NCI-H2029 (cell line): Measurements from ENCODE around the gene PIGR.

Experiments used
- DNase-seq: peaks from one replicate; lab custom pipeline; 2025; lab: John Stamatoyannopoulos, UW

The PIGR gene

GRCh38 chr1:206960676-206961386 lies 14.6 kb upstream of the PIGR start:
- no peak for DNase-seq

- DNase-seq, result no peak
These were observed 11.9 kb upstream of the PIGR start for GRCh38 chr1:206958144-206958543.

- DNase-seq, result no peak
These were observed 11.4 kb upstream of the PIGR start for GRCh38 chr1:206957639-206958038.

- DNase-seq, result no peak
These were observed 9.5 kb upstream of the PIGR start for GRCh38 chr1:206955476-206956451.

- DNase-seq, result no peak
These were observed 8.4 kb upstream of the PIGR start for GRCh38 chr1:206954459-206955342.

- no peak for DNase-seq
These were observed 7.4 kb upstream of the PIGR start for GRCh38 chr1:206953626-206954025.

GRCh38 chr1:206953126-206953525 lies 6.9 kb upstream of the PIGR start:
- DNase-seq, result no peak

GRCh38 chr1:206952171-206952570 lies 5.9 kb upstream of the PIGR start:
- DNase-seq, result no peak

GRCh38 chr1:206951318-206952100 lies 5.2 kb upstream of the PIGR start:
- DNase-seq, result no peak

- DNase-seq, result no peak
These were observed 3.4 kb upstream of the PIGR start for GRCh38 chr1:206949641-206950040.

- DNase-seq, result no peak
These were observed 2.9 kb upstream of the PIGR start for GRCh38 chr1:206949208-206949607.

GRCh38 chr1:206947255-206947654 lies 989 bp upstream of the PIGR start:
- DNase-seq, result no peak

GRCh38 chr1:206945779-206946178 lies 487 bp downstream of the PIGR start:
- DNase-seq, result no peak

GRCh38 chr1:206944703-206945102 lies 1.6 kb downstream of the PIGR start:
- no peak for DNase-seq

- no peak for DNase-seq
These were observed 4.4 kb downstream of the PIGR start for GRCh38 chr1:206941766-206942418.

GRCh38 chr1:206940588-206940936 lies 5.7 kb downstream of the PIGR start:
- no peak for DNase-seq

GRCh38 chr1:206939841-206940587 lies 6.3 kb downstream of the PIGR start:
- no peak for DNase-seq

- DNase-seq, result no peak
These were observed 7.1 kb downstream of the PIGR start for GRCh38 chr1:206939131-206939530.

- no peak for DNase-seq
These were observed 8.8 kb downstream of the PIGR start for GRCh38 chr1:206937425-206937824.

GRCh38 chr1:206935491-206936067 lies 10.7 kb downstream of the PIGR start:
- DNase-seq, result no peak
